GM21526 (cell line): ENCODE results near the gene IGF2BP2.
"Not testable (repeated sequence)": the region's sequence is repeated elsewhere in the genome, so short reads cannot be mapped to it uniquely, and the experiment has no call there.

Experiments used
- ATAC-seq: cut with Tn5 transposase; IDR thresholded peaks from one replicate; pipeline ENCODE4 v1.9.1; 2021; ENCODE audit warnings: moderate library complexity; ENCODE audit not compliant: unreplicated experiment, low FRiP score

The IGF2BP2 gene

DNA sequence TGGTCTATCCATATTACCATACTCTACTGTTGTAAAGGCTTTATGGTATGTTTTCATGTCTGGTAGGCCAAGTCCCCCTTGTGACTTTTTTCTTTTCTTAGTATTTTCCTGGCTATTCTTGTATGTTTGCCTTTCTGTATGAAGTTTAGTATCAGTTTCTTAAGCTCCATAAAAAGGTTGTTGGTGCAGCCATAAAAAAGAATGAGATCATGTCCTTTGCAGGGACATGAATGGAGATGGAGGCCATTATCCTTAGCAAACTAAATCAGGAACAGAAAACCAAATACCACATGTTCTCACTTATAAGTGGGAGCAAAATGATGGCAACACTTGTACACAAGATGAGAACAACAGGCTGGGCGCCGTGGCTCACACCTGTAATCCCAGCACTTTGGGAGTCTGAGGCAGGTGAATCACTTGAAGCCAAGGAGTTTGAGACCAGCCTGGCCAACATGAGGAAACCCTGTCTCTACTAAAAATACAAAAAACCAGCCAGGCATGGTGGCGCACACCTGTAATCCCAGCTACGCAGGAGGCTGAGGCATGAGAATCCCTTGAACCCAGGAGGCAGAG lies 13.7 kb upstream of the IGF2BP2 start:
- ATAC-seq: not testable (repeated sequence)

DNA sequence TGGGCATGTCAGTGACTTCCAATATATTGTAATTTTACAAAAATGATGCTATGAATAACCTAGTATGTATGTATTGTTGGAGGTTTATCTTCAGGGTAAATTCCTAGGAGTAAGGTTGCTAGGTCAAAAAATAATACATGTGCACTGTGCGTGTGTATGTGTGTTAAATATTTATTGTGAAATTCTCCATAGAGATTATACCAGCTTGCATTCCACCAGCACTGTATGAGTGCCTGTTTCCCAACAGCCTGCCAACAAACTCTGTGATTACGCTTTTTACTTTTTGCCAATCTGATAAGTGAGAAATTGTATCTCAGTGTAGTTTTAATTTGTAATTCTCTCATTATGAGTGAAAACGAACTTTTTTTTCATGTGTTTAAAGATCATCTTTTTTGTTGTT lies 12.6 kb upstream of the IGF2BP2 start:
- no peak for ATAC-seq

DNA sequence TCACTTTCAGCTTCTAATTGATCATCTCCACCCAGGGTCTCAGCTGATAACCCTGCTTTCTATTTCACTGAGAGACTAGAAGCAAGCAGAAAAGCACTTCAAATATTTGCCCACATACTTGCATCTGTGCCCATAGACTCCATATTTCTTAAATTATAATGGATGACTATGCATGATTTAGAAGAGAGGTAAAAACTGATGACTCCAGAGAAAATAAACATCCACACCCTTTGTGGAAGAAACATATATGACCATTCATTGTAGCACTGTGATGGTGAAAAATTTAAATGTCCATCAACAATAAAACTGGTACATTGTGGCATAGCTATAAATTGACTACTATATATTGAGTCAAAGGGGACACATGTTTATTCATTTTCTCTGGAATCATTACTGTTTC lies 7.1 kb upstream of the IGF2BP2 start:
- ATAC-seq: no peak

DNA sequence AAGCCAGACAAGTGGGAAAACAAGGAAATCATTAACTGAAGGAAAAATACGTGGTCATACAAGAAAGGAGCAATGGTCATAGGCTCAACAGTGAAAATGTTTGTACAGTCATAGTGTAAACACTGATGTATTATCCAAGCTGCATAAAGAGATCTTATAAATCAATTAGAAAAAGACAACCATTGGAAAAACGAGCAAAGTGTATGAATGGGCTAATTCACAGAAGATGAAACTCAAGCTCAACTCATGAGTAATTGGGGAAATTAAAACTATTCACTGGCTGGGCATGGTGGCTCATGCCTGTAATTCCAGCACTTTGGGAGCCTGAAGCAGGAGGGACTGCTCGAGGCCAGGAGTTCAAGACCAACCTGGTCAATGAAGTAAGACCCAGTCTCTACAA lies 6.4 kb upstream of the IGF2BP2 start:
- no peak for ATAC-seq

DNA sequence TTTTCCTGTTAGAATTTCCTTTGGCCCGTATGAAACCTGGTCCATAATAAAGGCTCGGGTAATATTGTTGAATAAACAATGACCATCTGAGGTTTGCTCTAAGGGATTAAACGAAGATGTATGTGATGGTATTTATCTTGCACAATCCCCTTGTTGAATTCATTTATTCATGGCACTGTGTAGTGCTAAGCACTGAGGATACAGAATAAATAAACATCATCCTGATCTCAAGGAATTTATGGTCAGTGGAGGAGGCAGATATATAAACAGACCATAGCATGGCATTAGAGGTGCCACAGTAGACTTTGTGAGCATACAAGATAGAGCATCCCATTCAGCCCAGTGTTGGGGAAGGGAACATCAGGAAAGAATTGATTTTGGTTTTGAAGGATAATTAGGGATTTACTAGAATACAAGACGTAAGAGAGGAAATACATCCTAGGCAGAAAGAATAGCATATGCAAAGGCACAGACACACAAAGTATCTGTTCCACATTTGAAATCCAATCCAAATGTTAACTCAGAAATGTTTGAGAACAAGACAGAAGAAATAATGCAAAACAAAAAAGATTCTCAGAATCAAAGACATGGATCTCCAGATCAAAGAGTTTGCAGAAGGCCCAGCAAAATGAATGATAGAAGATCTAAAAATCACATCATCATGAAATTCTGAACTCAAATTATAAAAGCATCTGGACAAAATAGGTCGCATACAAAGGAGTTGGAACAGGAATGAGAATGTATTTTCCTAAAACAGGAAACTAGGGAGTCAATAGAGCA lies 5.4 kb upstream of the IGF2BP2 start:
- ATAC-seq: no peak

DNA sequence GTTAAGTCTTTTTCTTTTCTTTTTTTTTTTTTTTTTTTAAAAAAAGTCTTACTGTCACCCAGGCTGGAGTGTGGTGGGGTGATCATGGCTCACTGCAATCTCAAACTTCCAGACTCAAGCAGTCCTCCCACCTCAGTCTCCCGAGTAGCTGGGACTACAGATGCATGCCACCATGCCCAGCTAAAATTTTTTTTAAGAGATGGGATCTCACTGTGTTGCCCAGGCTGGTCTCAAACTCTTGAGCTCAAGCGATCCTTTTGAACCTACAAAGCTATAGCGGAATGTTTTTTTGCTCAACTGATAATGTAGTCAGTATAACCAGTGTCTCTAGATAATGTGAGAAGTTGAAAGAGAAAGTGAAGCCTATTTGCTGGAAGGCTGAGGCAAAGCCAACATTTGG lies 3.9 kb upstream of the IGF2BP2 start:
- no peak for ATAC-seq

DNA sequence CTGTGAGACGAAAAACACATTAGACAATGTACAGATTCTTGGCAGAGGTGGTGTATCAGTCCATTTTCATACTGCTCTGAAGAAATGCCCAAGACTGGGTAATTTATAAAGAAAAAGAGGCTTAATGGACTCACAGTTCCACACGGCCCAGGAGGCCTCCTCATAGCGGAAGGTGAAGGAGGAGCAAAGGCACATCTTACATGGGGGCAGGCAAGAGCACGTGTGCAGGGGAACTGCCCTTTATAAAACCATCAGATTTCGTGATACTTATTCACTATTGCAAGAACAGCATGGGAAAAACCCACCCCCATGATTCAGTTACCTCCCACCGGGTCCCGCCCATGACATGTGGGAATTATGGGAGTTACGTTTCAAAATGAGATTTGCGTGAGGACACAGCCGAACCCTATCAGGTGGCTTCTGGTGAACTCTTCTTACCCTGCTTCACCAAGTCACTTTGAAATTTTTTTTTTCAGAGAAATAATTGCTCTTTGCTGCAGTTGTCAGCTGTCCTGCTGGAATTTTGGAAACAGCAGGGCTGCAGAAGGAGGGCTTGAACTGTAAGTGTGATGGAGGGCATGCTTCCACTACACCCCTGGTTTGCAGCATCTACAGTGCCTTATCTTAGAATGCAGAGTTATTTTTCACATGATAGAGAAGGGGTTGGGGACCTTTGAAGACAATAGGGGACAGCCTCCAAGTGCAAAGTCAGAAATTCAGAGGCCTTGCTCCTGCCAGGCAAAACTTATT lies 2.9 kb upstream of the IGF2BP2 start:
- no peak for ATAC-seq

DNA sequence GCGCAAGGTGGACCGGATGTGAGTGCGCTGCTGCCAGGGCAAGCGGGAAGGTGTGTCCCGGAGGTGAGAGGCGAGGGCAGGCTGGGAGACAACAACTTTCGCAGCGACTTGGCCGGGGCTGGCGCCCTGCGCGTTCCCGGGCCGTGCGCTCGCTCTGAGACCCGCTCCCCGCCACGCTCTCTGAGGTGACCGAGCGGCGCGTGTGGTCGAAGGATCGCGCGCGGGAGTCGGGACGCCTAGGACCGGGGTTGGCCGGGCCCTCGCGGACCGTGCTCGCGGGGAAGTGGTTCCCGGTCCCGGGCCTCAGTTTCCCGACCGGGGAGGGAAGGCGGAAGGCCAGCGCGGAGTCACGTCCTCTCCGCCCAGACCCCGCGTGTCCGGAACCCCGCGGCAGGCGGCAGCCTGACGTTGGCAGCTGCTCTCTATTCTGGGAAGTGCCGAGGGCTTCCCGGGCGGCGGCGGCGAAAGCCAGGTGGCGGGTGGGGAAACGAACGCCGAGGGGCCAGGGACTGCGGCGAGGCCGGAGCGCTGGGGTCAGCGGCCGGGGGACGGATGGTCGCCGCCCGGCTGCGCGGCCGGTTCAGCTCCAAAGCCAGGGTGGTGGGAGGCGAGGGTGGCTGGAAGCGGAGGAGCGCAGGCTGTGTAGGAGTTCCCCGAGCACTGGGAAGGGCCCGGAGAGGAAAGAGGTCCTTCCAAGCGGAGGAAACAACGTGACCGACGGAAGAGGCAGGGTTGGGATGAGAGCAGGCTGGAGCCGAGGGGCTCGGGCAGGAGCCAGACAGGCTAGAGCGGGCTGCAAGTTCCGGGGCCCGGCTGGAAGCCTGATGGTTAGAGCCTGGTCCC lies 1.0 kb upstream of the IGF2BP2 start:
- ATAC-seq: no peak

DNA sequence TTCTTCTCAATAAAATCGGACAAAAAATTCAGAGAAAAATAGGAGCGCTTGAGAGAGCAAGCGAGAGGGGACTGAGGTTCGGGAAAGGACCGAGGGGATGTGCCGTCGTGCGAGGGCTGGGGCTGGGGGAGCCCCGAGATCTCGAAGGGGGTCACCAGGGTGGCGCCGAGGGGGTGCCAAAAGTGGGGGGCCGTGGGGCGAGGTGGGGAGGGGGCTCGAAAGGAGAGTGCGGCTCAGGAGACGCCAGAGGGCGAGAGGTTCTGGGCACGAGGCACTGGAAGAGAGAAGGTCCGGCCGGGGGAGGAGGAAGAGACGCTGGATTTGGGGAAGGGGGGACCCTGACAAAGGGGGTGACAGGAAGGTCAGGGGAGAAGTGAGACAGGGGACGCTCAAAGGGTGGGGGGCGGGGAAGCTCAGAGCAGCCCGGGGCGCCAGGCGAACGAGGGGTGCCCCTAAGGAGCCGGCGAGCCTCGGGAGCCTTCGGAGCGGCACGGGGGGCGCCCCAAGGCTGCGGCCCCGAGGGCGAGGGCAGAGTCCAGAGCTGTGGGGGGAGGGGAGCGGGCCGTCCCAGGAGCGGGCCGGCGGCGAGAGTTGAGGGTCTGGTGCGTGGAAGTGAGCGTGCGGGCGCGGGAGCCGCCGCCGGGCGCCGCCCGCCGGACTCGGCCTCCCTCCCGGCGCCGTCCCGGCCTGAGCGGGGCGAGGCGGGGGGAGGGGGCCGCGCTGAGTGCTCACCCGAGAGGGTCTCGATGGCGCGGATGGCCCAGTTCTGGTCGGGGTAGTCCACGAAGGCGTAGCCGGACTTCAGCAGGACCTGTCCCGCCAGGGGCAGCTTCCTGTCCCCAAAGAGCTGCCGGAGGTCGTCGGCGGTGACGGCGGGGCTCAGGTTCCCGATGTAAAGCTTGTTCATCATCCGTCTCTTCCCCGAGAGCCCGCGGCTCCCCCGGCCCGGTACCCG lies 514 bp downstream of the IGF2BP2 start:
- no peak for ATAC-seq

DNA sequence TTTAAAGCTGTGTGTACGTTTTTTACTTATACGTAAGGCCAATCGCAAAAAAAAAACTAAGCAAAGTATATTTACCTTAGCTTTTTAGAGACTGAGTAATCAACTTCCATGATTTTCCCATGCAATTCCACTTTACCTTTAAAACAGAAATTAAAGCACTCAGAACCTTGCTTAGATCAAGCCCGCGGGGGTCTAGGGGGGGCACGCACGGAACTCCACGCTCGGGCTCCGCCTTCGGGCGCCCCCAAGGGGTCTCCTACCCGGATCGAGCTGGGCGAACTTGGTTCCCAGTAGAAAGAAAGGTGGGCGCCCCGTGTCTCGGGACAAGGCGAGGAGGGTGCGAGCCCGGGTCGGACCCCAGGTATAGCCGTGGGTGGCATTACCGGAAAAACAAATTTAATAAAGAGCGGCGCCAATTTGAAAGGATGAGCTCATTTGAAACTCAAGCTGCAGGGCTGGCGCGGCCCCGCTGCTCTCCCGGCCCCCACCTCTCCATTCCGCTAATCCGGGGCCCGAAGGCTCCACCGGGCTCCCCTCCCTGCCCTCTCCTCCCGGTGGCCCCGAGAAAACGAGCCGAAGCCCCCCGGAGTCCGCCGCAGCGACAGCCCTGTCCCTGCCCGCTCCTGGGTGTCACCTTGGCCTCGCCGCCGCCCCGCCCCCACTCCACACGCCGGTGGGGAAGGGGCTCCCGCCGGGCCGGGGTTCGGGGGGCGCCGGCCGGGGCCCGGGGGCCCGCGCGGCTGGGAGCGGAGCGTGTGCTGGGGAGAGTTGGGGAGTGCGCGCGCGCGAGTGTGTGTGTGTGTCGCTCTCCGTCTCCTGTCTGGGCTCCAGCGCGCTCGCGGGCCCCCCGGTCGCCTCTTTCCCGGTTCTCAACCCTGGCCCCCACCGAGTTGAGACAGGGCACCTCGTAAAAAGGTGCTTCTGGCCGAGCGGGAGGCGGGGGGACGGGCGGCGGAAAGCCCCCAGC lies 1.5 kb downstream of the IGF2BP2 start:
- no peak for ATAC-seq

DNA sequence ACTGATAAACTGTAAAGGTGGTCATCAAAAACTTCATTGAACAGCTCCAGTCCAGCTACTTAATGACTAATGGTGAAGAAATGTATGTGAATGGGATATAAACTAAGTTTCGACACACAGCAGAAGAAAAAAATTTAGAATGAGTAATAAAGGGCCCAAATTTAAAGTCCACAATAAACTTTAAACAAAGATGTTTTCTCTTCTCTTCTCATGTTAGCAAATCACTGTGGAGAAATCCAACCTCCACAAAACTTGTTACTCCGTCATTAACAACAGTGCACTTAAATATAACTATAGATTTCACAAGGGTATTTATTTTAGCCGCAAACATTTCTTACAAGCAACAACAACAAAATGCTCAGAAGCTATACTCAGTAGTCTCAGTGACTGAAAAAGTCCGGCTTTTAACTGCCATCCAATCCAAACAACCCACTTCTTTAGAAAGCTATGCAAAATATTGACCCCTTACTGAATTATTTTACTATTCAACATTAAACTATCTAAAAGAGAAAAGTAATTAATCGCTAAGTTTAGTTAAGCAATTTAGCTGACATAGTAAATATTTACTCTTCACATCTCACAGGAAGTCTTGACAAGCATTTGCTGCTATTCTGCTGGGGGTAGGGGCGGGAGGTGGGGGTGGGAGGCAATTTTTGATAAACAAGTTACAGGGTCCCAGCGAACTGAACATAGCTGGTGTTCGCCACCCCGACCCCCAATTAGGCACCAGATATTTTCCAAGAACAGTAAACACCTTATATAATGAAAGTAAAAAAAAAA lies 2.4 kb downstream of the IGF2BP2 start:
- ATAC-seq: no peak

DNA sequence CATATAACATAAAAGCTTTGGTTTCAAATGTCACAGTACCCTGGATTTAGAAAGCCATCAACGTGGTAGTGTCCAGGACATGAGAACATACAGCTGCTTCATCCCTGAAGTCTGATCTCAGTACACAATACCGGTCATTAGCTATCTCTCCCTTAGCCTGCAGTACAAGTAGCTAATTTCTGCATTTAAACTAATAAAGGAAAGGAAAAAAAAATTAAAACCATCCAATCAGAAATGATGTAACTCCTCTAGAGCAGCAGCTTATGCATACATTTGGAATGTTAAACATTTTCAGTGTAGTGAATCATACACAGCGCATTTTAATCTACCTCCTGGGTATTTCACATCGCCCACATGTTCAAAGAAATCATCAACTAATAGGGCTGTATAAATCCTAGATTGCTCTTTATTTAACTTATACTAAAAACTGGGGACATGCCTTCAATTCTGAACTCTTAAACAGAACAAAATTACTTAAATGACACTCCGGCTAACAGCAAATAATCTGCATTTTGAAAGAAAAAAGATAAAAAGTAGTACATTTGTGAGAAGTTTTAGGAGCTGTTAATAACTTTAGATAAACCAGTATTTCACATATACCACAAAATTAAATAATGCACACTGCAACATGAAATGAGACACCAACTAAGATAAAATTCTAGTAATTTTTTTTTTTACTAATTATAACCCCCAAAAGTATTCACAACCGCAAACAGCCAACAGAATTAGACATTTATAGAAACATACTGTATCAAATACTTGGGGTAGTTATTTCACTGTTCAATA lies 3.7 kb downstream of the IGF2BP2 start:
- ATAC-seq: no peak

DNA sequence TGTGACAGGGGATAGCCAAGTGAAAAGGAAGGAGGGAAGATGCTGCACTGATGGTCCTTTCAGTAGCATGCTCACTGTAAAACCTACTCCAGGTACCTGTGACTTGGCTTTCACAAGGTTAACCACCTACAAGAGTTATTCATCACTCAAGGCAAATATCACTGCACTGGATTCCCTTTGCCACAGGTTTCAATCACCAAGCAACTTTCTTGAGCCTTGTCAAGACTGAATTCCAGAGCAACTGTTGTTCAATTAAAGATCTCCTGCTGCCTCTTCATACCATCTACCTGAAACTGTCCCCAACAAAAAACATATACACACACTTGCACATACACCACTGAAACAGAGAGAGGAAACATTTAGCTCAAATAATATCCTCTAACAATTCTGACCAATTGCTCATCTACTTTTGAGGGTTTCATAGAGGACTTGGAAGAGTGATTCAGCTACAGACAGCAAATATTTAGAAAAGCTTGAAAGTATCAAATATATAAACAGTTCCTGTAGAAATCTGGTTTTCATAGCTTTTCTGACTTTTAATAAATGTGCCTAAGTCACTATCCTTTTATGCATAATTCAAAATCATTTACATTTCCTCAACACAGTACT lies 6.5 kb downstream of the IGF2BP2 start:
- no peak for ATAC-seq

DNA sequence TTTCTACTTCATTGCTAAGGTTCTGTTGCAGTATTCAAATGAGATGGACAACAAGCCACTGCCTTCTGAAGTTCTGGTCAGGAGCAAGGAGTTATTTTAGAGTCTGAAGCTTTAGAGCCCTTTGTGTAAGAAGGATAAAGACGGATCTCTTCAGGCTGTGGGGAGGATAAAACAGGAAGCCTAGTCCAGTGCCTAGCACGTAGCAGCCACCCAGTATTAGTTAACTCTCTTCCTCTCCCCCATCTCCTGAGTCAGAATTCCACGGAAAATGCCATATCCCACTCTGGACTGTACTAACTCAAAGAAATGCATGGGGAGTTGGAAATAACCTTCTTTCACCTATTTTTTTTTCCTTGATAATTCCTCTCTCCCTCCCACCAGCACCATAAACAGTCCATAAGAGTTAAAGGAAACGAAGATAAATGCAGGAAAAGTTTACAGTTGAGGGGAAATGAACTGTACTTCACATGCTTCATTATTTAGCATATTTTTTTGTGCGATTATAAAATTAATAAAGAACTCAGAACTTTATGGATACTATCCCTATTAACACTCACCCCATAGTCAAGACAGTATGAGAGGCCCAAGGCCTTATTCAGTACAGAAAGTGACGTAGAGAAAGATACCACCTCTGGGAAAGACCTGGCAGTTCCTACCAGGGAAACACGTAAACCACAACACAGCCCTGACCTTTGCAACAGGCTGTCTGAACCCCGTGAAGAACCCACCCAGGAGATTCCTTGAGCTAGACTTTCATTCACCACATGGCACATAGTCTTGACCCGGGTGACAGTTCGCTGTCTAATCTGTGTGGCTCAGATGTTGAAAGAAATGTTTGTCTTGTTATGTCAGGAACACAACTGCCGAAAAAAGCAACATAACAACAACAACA lies 9.2 kb downstream of the IGF2BP2 start:
- ATAC-seq: no peak

DNA sequence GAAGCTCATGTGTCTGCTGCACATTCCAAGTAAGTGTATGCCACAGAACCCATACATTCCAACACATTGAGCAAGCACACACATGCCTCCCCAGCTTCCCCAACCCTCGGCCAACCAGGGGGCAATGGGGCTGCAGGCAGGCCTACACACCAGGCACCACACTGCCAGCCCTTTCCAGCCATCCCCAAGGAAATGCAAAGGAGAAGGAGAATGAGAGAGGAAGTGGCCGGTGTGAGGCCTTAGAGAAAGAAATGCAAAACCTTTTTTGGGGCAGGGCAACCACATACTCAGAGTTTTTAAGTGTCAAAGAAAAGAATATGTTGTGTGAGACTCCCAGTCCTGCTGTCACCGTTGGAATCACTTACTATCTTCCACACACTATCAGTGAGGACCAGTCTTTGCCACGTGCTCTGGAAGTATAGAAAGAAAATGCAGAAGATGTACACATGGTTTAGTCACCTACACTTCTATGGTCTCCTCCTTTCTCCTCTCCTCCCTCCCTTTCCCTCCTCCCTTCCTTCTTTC lies 11.1 kb downstream of the IGF2BP2 start:
- no peak for ATAC-seq
